GM18907 (cell line): ENCODE results near the gene DMD.

ENCODE experiments used
- ATAC-seq: cut with Tn5 transposase; IDR thresholded peaks from one replicate; pipeline ENCODE4 v1.9.1; 2021; ENCODE audit warnings: mild to moderate bottlenecking, moderate library complexity; ENCODE audit not compliant: unreplicated experiment

Gene DMD

DNA sequence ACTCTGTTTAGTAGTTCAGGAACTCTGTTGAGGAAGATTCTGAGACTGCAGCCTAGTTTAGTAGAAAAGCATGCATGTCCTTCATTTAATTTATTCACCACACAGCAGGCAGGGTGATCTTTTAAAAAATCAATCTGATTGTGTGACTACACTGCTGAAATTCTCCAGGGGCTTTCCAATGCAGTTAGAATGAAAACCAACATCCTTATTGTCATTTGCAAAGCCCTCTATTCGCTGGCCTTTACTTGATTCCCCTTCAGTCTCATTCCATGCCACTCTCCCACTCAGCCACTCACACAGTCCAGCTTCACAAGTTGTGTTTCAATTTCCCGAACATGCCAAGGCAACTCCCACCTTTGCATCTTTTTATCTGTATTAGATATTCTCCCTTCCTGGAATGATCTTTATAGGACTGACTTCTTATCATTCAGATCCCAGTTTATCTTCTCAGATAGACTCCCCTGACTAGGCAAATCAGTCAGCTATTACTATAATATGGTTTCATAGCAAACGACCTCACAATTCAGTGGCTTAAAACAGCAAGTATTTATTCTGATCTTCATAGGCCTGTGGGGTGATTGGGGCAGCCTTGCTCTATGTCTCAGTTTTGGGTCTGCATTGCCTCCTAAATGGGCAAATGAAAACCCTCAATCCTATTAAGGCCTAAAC lies 2118.2 kb downstream of the DMD start:
- peak; percentile 74 for ATAC-seq

DNA sequence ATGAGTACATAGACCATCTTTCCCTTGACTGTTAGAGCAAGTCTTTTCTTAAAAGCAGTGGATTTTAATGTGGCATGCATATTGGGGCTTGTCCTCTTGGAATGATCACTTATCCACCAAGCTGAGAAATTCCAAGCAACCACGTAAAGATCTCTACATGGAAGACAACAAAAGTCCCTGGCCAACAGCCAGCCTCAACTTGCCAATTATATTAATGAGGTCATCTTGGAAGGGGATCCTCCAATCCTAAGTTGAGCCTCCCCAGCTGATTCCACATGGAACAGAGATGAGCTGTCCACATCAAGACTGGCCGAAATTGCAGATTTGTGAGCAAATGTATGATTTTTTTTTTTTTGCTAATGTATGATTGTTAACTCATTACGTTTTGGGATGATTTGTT lies 2118.9 kb downstream of the DMD start:
- no peak for ATAC-seq

DNA sequence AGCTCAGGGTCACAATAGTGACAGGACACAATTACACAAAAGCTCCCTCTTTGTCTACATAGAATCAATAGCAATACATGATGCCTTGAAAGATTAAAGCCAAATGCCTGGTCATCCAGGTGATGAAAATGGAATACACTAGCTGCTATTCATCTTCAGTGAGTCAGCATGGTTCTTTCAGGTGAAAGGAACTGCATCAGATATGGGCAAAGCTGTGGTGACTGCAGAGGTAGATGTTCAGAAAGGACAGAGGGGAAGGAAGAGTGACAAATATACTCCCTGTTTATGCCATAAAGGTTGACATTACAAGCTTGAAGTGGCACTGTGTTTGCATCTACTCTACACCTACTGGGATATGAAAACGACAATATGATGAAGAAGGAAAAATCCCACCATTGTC lies 2119.5 kb downstream of the DMD start:
- ATAC-seq = no peak

DNA sequence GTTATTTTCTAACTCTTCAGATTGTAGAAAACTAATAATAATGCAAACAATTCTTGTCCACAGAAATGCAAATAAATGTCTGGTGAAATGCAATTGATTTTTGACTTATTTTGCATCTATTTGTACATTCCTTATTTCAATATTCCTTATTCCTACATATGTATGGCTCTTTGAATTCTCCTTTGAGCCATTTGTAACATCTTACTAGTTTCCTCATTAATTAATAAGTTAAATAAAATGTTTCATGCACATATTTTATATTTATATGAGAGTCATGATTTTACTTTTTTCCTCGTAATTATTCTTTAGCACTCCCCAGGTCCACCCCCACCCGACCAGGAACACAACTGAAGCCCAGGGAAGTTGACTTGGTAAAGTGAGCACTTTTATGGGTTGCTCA lies 2136.8 kb downstream of the DMD start:
- no peak for ATAC-seq

DNA sequence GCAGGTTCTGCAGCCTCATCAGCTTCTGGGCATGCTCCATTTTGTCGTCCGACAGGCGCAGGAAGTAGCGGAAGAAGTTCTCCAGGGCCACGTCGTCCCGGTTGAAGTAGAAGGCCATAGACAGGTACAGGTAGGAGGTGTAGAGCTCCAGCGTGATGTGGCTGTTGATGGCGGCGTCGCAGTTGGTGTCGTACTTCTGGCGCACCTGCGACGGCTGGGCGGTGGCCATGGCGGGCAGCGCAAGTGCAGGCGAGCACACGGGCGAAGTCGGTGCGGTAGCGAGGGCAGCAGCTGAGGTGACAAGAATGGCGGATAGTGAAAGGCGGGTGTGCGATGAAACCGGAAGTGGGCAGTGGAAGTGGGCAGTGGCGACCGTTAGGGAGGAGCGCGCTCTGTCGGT lies 2139.6 kb downstream of the DMD start, which contains the start of gene FTHL17:
Gene FTHL17 (minus strand): TSS at position 317 of the 400 bp plus-strand sequence. CDS start 88 bp downstream, at position 229.
- ATAC-seq = no peak

DNA sequence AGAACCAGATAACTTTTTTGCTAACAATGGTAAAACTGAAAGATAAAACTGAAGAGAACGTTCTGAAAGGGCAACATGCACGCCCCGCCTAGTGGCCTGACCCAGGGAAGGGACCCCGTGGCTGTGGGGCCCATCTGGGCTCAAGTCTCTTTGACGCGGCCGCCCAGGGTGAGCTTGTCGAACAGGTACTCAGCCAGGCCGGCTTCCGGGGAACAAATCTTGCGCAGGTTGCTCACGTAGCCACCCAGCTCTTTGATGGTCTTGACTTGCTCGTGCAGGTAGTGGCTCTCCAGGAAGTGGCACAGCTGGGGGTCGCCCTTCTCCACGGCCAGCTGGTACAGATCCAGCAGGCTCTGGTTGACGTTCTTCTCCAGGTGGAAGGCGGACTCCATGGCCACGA lies 2140.1 kb downstream of the DMD start:
- no peak for ATAC-seq

DNA sequence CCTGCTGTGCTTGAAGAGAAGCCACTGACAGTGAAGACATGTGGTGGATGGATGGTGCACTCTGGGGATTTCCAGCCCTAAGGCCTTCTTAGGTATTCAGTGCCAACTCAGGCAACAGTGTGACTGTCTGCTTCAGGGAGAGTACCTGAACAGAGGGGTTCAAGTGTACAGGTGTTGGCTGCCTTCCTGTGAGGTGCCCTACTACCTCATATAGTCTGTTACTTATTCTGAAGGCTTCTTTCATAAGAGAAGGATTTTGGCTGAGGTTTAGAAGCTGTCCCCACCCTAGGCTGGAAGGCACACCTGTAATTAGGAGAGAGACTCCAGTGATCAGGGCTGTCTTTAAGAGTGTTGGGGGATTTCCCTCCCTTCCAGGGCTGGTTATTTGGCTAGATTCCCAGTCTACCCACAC lies 2141.3 kb downstream of the DMD start:
- ATAC-seq = peak; percentile 82
